HepG2 (cell line): ENCODE measurements around the gene BCAS3. TPM values are rescaled to one million over a fixed set of nuclear protein-coding genes. Genes with fewer than 3 reads are reported as not detected.

Experiments
- DNMT3B ChIP-seq: conservative IDR thresholded peaks from 2 replicates; pipeline ENCODE4 v1.6.1; 2016; ENCODE audit warnings: missing biosample characterization, control low read depth
- JARID2 ChIP-seq: sonication (generic); formaldehyde crosslinking; IDR thresholded peaks from 2 replicates; pipeline ENCODE4 v1.8.1; 2023; ENCODE audit warnings: missing genetic modification reagents, inconsistent platforms; ENCODE audit not compliant: insufficient replicate concordance
- KDM5B ChIP-seq: sonication (generic); formaldehyde crosslinking; IDR thresholded peaks from 2 replicates; pipeline ENCODE4 v1.4.0; 2020; ENCODE audit warnings: missing genetic modification reagents, mild to moderate bottlenecking, borderline replicate concordance
- NCOR1 ChIP-seq: fragments of 200-600 bp; sonication (generic); IDR thresholded peaks from 2 replicates; pipeline ENCODE4 v1.7.0; 2017; ENCODE audit warnings: antibody characterized with exemption, low read length, borderline replicate concordance
- NR2C2 ChIP-seq: sonication (generic); formaldehyde crosslinking; IDR thresholded peaks from 2 replicates; pipeline ENCODE4 v1.4.0; 2020; ENCODE audit warnings: missing genetic modification reagents, mild to moderate bottlenecking, moderate library complexity, borderline replicate concordance
- RCOR2 ChIP-seq: IDR thresholded peaks from 2 replicates; pipeline ENCODE4 v1.6.1; 2016; ENCODE audit warnings: missing biosample characterization, missing genetic modification reagents
- RELA ChIP-seq: sonication (generic); formaldehyde crosslinking; IDR thresholded peaks from 2 replicates; pipeline ENCODE4 v1.4.0; 2020; ENCODE audit warnings: missing genetic modification reagents
- SRY ChIP-seq: sonication (generic); formaldehyde crosslinking; IDR thresholded peaks from 2 replicates; pipeline ENCODE4 v1.8.0; 2022; ENCODE audit warnings: mild to moderate bottlenecking, missing genetic modification reagents
- TCF12 ChIP-seq, 2 experiments: fragments of 450-650 bp in 1 of 2; sonication (generic) in 1 of 2; formaldehyde crosslinking in 1 of 2; IDR thresholded peaks; 2 replicates each; pipeline versions ENCODE4 v1.6.1 to v1.8.0; 2017 to 2022; ENCODE audit warnings: antibody characterized with exemption in 1 of 2, mild to moderate bottlenecking in 1 of 2, missing genetic modification reagents in 1 of 2, moderate library complexity in 1 of 2
- ZNF274 ChIP-seq: sonication (generic); formaldehyde crosslinking; IDR thresholded peaks from 2 replicates; pipeline ENCODE4 v1.5.1; 2020; ENCODE audit warnings: mild to moderate bottlenecking, missing genetic modification reagents
- ZNF33A ChIP-seq: sonication (generic); formaldehyde crosslinking; IDR thresholded peaks from 2 replicates; pipeline ENCODE4 v1.5.1; 2020; ENCODE audit warnings: missing genetic modification reagents, mild to moderate bottlenecking, moderate library complexity, borderline replicate concordance
- ZNF616 ChIP-seq: sonication (generic); formaldehyde crosslinking; IDR thresholded peaks from 2 replicates; pipeline ENCODE4 v1.5.0; 2020; ENCODE audit warnings: low read depth, mild to moderate bottlenecking, missing genetic modification reagents
- ZNF724P ChIP-seq: sonication (generic); formaldehyde crosslinking; IDR thresholded peaks from 2 replicates; pipeline ENCODE4 v1.8.0; 2022; ENCODE audit warnings: missing genetic modification reagents, borderline replicate concordance
- ZNF737 ChIP-seq: sonication (generic); formaldehyde crosslinking; IDR thresholded peaks from 2 replicates; pipeline ENCODE4 v1.5.0; 2020; ENCODE audit warnings: missing genetic modification reagents, mild to moderate bottlenecking, borderline replicate concordance
- polyA plus RNA-seq, 8 experiments: library from polyadenylated mRNA; depleted of rRNA in 3 of 8; stranded (reverse) in 7 of 8; unstranded in 1 of 8; fragments of >200 nt; fragmentation: Illumina TruSeq in 4 of 8; extraction: Trizol in 4 of 8; gene quantifications; 2 replicates each; pipeline versions ENCODE4 v1.2.1 to v1.2.3, GENCODE V29; 2011 to 2016; ENCODE audit warnings: low read depth in 4 of 8, missing spikeins in 1 of 8, mixed read lengths in 1 of 8; ENCODE audit not compliant: insufficient read depth in 1 of 8
- total RNA-seq, 5 experiments: library from RNA; depleted of rRNA; stranded (reverse); fragments of >200 nt; fragmentation: Illumina TruSeq; extraction: Trizol; gene quantifications; 2 replicates each; pipeline ENCODE4 v1.2.3, GENCODE V29; 2016; ENCODE audit warnings: low read depth in 1 of 5
- TF ChIP-seq, protein P1 (sequence below): sonication (generic); formaldehyde crosslinking; IDR thresholded peaks from 2 replicates; pipeline ENCODE4 v1.4.0; 2020; ENCODE audit warnings: missing genetic modification reagents; ENCODE audit errors: not compliant biosample characterization
- TF ChIP-seq, protein P2 (sequence below): fragments of 450-650 bp; IDR thresholded peaks from 2 replicates; pipeline ENCODE4 v1.6.1; 2017; ENCODE audit warnings: mild to moderate bottlenecking
- TF ChIP-seq, protein P3 (sequence below): sonication (generic); formaldehyde crosslinking; IDR thresholded peaks from 2 replicates; pipeline ENCODE4 v1.4.0; 2020; ENCODE audit warnings: missing genetic modification reagents
- TF ChIP-seq, protein P4 (sequence below): IDR thresholded peaks from 2 replicates; pipeline ENCODE4 v1.6.1; 2012; ENCODE audit warnings: inconsistent platforms
- TF ChIP-seq, protein P5 (sequence below): sonication (generic); formaldehyde crosslinking; IDR thresholded peaks from 2 replicates; pipeline ENCODE4 v1.8.1; 2023; ENCODE audit warnings: missing genetic modification reagents, mild to moderate bottlenecking, borderline replicate concordance
- TF ChIP-seq, protein P6 (sequence below): sonication (generic); formaldehyde crosslinking; IDR thresholded peaks from 2 replicates; pipeline ENCODE4 v1.9.0; 2021; ENCODE audit warnings: missing genetic modification reagents, mild to moderate bottlenecking, borderline replicate concordance

Gene BCAS3
- total and polyA plus RNA-seq, 2 of the 13 experiments (the other 11 are each of a cell fraction or from before 2014, with no cell fraction given), result 10.7 to 11.2 TPM

DNA sequence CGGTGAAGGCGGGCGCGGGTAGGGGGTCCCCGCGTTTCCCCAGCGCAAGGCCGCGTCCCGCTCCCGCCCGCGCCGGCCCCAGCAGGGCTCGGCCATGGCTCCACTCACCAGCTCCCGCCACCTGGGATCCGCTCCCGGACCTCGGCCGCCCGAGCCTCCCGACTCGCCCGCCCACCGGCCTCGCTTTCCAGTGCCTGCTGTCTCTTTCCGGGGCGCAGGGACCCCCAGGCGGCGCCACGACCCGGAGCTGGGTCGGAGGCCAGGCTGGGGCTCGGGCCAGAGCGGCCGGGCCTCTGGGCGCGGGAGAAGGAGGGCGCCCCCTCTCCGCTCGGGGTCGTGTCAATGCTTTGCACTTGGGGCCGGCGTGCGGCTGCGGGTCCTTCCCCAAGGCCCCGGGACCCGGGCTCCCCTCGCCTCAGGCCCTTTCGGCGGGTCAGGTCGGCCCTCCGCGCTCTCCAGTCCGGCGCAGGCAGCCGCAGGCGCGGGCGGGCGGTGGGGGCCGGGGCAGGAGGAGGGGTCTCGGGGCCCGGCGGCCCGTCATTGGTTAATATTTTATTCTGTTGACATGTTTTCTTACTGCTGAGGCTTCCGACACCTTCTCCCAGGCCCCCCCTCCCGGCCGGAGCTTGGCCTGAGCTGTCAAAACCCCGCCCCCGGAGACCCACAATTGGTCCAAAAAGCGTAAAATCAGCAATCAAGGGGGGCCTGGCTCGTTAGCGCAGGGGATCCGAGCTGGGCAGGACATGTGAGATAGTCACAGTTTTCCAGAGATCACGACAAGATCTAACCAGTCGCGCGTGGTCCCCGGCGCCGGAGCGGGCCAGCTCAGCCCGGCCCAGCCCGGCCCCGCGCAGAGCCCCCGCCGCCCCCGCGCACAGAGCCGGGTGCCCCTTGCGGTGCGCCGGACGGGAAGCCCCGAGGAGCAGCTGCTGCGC lies 721.7 kb downstream of the BCAS3 start, which contains the start of gene TBX2 (continued):
- TF ChIP-seq DNMT3B (CRISPR knock-in tag) (no peak), JARID2 (CRISPR knock-in tag) (no peak), RELA (CRISPR knock-in tag) (no peak; the same call in 1 of the 2 replicates), SRY (peak; percentile 88), TCF12 (IDR thresholded peaks at IDR 0.05) (no peak), TCF12 (CRISPR knock-in tag; IDR thresholded peaks at IDR 0.05) (0 out of 2 replicates have a peak, but pooled peaks have one; percentile 30), ZNF737 (CRISPR knock-in tag) (no peak), ZNF33A (CRISPR knock-in tag) (no peak), KDM5B (peak; percentile 79; the same call in 1 of the 2 replicates), ZNF274 (no peak), ZNF616 (CRISPR knock-in tag) (no peak), NCOR1 (peak; percentile 22; the same call in 1 of the 2 replicates), ZNF724P (peak; percentile 20; the same call in 1 of the 2 replicates), RCOR2 (CRISPR knock-in tag) (no peak), NR2C2 (CRISPR knock-in tag) (peak; percentile 26; the same call in 1 of the 2 replicates)
- TF ChIP-seq, protein P1, sequence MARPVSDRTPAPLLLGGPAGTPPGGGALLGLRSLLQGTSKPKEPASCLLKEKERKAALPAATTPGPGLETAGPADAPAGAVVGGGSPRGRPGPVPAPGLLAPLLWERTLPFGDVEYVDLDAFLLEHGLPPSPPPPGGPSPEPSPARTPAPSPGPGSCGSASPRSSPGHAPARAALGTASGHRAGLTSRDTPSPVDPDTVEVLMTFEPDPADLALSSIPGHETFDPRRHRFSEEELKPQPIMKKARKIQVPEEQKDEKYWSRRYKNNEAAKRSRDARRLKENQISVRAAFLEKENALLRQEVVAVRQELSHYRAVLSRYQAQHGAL (CRISPR knock-in tag), result peak; percentile 27
- TF ChIP-seq, protein P2, sequence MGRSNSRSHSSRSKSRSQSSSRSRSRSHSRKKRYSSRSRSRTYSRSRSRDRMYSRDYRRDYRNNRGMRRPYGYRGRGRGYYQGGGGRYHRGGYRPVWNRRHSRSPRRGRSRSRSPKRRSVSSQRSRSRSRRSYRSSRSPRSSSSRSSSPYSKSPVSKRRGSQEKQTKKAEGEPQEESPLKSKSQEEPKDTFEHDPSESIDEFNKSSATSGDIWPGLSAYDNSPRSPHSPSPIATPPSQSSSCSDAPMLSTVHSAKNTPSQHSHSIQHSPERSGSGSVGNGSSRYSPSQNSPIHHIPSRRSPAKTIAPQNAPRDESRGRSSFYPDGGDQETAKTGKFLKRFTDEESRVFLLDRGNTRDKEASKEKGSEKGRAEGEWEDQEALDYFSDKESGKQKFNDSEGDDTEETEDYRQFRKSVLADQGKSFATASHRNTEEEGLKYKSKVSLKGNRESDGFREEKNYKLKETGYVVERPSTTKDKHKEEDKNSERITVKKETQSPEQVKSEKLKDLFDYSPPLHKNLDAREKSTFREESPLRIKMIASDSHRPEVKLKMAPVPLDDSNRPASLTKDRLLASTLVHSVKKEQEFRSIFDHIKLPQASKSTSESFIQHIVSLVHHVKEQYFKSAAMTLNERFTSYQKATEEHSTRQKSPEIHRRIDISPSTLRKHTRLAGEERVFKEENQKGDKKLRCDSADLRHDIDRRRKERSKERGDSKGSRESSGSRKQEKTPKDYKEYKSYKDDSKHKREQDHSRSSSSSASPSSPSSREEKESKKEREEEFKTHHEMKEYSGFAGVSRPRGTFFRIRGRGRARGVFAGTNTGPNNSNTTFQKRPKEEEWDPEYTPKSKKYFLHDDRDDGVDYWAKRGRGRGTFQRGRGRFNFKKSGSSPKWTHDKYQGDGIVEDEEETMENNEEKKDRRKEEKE, result no peak
- TF ChIP-seq, protein P3, sequence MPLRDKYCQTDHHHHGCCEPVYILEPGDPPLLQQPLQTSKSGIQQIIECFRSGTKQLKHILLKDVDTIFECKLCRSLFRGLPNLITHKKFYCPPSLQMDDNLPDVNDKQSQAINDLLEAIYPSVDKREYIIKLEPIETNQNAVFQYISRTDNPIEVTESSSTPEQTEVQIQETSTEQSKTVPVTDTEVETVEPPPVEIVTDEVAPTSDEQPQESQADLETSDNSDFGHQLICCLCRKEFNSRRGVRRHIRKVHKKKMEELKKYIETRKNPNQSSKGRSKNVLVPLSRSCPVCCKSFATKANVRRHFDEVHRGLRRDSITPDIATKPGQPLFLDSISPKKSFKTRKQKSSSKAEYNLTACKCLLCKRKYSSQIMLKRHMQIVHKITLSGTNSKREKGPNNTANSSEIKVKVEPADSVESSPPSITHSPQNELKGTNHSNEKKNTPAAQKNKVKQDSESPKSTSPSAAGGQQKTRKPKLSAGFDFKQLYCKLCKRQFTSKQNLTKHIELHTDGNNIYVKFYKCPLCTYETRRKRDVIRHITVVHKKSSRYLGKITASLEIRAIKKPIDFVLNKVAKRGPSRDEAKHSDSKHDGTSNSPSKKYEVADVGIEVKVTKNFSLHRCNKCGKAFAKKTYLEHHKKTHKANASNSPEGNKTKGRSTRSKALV (CRISPR knock-in tag), result peak; percentile 88
- TF ChIP-seq, protein P4, sequence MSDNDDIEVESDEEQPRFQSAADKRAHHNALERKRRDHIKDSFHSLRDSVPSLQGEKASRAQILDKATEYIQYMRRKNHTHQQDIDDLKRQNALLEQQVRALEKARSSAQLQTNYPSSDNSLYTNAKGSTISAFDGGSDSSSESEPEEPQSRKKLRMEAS, result peak; percentile 44; the same call in 1 of the 2 replicates
- TF ChIP-seq, protein P5, sequence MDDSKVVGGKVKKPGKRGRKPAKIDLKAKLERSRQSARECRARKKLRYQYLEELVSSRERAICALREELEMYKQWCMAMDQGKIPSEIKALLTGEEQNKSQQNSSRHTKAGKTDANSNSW (CRISPR knock-in tag), result no peak
- TF ChIP-seq, protein P6, sequence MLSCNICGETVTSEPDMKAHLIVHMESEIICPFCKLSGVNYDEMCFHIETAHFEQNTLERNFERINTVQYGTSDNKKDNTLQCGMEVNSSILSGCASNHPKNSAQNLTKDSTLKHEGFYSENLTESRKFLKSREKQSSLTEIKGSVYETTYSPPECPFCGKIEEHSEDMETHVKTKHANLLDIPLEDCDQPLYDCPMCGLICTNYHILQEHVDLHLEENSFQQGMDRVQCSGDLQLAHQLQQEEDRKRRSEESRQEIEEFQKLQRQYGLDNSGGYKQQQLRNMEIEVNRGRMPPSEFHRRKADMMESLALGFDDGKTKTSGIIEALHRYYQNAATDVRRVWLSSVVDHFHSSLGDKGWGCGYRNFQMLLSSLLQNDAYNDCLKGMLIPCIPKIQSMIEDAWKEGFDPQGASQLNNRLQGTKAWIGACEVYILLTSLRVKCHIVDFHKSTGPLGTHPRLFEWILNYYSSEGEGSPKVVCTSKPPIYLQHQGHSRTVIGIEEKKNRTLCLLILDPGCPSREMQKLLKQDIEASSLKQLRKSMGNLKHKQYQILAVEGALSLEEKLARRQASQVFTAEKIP (CRISPR knock-in tag), result no peak
